Measurements from ENCODE around the gene LRRC75B.

DNA sequence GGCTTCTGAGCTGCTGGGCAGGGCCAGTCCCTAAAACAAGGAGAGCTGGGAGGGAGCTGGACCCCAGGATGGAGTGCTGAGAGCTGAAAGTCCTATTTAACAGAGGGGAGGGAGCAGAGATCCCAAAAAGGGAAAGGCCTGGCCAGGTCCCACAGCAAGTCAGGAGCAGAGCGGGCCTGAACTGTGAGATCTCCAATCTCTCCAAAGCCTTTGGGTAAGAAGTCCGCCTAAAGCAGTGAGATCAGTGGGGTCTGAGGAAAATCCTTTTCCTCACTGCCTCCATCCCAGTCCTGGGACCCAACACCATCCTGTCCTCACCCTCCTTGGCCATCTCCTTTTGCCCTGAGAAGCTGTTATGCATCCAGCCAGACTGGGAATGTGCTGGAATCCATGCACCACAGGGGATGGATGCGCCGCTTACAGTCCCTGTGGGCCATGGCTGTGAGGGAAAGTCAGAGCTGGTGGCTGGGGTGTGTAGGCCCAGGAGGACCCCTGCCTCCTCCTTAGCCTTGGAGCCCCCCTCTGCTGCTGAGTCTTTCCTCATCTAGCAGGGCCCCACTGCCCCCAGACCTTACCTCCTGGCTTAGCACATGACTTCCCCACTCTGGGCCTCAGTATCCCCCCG is 8.6 kb downstream of the LRRC75B start:
- no peak for TF ChIP-seq POLR2A (IDR thresholded peaks at IDR 0.05)
- TF ChIP-seq, protein P1, sequence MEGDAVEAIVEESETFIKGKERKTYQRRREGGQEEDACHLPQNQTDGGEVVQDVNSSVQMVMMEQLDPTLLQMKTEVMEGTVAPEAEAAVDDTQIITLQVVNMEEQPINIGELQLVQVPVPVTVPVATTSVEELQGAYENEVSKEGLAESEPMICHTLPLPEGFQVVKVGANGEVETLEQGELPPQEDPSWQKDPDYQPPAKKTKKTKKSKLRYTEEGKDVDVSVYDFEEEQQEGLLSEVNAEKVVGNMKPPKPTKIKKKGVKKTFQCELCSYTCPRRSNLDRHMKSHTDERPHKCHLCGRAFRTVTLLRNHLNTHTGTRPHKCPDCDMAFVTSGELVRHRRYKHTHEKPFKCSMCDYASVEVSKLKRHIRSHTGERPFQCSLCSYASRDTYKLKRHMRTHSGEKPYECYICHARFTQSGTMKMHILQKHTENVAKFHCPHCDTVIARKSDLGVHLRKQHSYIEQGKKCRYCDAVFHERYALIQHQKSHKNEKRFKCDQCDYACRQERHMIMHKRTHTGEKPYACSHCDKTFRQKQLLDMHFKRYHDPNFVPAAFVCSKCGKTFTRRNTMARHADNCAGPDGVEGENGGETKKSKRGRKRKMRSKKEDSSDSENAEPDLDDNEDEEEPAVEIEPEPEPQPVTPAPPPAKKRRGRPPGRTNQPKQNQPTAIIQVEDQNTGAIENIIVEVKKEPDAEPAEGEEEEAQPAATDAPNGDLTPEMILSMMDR (IDR thresholded peaks at IDR 0.05): no peak
